ENCODE results near the gene UBE2Q2.
"Not testable (repeated sequence)": the region's sequence is repeated elsewhere in the genome, so short reads cannot be mapped to it uniquely, and the experiment has no call there.

Gene UBE2Q2

GRCh38 chr15:75867449-75867848 is 24.2 kb downstream of the UBE2Q2 start:
- no peak for DNase-seq

GRCh38 chr15:75868019-75868418 is 24.8 kb downstream of the UBE2Q2 start:
- DNase-seq = no peak

DNA sequence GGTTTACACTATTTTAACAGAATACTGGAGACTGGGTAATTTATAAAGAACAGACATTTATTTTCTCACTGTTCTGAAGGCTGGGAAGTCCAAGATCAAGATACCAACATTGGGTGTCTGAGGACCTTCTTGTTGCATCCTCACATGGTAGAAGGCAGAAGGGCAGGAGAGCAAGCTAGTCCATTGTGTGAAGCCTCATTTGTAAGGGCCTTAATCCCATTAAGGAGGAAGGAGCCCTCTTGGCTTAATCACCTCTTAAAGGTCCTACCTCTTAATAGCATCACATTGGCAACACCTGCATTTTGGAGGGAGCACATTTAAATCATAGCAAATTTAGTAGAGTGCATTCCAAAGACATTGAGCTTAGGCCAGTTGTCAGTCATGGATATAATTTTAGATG is 26.2 kb downstream of the UBE2Q2 start:
- no peak for DNase-seq

DNA sequence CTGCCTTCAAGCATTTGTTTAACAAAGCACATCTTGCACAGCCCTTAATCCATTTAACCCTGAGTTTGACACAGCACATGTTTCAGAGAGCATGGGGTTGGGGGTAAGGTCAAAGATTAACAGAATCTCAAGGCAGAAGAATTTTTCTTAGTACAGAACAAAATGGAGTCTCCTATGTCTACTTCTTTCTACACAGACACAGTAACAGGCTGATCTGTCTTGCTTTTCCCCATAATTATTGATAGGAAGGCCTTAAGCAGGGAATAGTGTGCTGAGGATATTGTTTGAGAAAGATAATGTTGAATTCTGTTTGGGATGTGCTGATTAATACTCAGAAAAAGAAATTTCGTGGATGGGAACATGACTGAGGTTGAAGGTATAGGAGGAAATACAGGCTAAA is 28.3 kb downstream of the UBE2Q2 start:
- not testable (repeated sequence) for DNase-seq

GRCh38 chr15:75872403-75872990 is 29.2 kb downstream of the UBE2Q2 start:
- DNase-seq = no peak

GRCh38 chr15:75884041-75884440 is 40.8 kb downstream of the UBE2Q2 start:
- no peak for DNase-seq

DNA sequence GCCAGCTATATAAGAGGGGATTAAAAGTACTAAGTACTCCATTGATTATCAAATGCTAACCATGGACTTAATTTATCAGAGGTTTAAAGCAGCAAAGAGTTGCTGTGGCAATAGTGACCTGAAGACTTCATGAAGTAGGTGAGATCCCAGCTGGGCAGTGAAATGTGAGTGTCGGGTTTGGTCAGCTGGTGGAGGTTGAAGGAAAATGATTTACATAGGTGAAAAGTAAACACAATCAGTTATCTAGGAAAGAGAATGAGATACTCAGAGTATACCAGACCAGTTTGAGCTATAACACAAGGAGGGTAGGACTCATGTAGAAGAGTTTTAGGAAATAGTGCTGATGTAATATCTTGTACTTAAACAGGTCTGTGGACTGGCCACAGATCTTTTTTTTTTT is 43.9 kb downstream of the UBE2Q2 start:
- no peak for DNase-seq

GRCh38 chr15:75891895-75892294 is 48.6 kb downstream of the UBE2Q2 start:
- DNase-seq = no peak

- DNase-seq = no peak
These were observed 52.5 kb downstream of the UBE2Q2 start for GRCh38 chr15:75895731-75896130.

DNA sequence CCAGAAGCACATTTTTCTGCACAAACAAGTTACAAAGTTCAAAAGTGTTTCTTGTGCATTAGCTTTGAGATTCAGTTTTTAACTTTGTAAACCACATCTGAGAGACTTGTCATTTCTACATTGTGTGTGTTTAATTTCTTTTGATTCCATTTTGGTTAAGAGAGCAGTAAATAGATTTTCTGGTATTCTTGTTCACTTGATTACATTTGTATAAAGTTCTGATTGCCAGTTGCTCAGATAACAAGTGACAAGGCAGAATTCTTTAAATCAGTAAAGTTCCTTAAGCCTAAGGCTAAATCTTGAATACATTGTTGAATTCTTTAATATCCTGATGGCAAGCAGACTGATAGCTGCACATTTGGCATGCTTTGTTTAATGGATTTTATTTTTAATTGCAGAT is 57.3 kb downstream of the UBE2Q2 start:
- DNase-seq = no peak

DNA sequence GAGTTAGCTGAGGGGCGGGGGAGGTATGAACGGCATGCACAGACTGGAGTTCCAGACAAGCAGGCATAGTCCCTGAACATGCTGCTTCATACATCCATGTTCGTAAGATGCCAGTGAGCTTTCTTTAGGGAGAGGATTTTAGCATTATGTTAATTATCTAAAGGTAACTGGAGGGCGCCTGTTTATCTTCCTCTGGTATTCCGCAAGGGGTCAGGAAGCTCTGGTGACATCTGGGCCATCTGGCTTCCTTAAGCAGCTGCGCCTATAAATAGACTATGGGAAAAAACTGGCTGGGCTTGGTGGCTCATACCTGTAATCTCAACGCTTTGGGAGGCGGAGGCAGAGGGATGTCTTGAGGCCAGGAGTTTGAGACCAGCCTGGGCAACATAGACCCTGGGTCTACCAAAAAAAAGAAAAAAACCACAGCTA is 58.9 kb downstream of the UBE2Q2 start:
- no peak for DNase-seq

DNA sequence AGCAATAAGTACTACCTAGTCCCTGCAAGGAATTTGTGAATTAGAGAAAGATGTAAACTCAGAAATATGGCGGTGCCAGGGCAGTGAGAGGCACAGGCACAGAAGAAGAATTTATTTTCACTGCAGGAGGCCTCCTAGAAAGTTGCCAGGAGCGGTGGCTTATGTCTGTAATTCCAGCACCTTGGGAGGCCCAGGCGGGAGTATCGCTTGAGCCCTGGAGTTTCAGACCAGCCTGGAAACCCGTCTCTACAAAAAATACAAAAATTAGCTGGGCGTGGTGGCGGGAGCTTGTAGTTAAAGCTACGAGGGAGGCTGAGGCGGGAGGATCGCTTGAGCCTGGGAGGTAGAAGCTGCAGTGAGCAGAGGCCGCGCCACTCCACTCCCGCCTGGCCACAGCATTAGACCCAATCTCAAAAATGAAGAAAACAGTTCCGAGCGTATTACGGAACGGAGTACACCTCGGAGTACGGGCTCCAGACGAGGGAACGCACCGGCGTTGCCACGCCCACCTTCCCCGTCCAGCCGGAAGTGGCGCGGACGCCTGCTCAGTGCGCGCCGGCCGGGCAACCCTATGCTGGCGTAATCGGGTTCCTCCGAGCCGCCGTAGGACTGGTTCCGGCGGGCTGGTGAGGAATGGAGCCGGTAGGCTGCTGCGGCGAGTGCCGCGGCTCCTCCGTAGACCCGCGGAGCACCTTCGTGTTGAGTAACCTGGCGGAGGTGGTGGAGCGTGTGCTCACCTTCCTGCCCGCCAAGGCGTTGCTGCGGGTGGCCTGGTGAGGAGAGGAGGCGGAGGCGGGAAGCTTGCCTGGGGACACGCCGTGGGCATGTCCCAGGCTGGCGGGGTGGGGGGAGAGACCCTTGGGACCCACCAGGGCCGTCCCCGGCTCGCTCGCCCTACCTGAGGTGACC is 60.3 kb downstream of the UBE2Q2 start, which contains the start of gene FBXO22:
TSS of gene FBXO22 (plus strand) at position 548 of the 909 bp plus-strand sequence. CDS start at position 634, 86 bp downstream.
- DNase-seq = peak; percentile 94

DNA sequence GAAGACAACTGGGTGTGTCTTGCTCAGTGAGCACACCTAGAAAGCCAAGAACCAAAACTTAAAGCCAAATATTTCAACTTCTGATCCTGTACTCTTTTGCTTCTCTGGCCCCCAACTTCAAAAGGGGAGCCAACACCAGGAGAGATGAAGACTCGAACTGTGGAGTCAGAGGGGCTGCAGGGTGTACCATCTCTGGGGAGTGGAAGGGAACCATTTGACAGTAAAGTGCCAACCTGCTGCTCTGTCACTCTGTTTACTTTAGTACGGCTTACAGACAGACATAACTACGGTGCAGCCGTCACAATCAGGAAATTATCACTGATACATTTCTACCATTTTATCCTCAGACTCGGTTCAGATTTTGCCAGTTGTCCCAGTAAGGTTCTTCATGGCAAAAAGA is 62.0 kb downstream of the UBE2Q2 start:
- DNase-seq = no peak

GRCh38 chr15:75910355-75910754 is 67.1 kb downstream of the UBE2Q2 start:
- not testable (repeated sequence) for DNase-seq

GRCh38 chr15:75916978-75917377 is 73.7 kb downstream of the UBE2Q2 start:
- DNase-seq = no peak

GRCh38 chr15:75918135-75918534 is 74.9 kb downstream of the UBE2Q2 start:
- DNase-seq = no peak

DNA sequence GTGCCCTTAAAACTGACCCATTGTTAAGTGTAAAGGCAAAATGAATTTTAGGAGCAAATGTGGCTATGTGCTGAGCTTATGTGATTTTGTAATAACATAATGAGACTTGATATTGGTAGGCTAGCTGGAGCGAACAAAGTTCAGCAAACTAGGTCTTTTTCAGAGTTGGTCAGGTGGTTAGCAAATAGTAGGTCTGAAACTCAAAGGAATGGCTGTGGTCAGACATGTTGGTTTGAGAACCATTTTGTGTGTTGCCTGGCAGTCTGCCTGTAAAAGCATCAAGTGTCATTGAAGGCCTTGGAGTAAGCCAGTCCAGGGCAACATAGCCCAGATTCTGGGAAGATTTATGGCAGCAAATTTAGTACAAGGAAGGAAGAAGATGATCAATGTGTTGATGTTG is 76.8 kb downstream of the UBE2Q2 start:
- DNase-seq = no peak

GRCh38 chr15:75921732-75922703 is 78.8 kb downstream of the UBE2Q2 start:
- no peak for DNase-seq

DNA sequence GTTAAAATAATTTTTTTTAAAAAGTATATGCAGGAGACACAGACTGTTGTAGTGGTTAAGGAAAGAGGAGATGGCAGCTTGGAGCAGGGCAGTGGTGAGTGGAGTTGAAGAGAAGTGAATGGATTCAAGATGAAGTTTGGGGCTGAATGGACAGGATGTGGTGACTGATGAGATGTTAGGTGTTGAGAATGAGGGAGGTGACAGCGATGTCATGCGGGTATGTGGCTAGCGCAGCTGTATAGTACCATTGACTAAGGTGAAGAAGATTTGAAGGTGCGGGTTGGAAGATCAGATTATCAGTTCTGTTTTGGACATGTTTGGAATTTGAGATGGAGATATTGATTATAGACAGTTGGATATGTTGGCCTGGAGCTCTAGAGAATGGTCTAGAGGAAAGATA is 80.5 kb downstream of the UBE2Q2 start:
- no peak for DNase-seq

DNA sequence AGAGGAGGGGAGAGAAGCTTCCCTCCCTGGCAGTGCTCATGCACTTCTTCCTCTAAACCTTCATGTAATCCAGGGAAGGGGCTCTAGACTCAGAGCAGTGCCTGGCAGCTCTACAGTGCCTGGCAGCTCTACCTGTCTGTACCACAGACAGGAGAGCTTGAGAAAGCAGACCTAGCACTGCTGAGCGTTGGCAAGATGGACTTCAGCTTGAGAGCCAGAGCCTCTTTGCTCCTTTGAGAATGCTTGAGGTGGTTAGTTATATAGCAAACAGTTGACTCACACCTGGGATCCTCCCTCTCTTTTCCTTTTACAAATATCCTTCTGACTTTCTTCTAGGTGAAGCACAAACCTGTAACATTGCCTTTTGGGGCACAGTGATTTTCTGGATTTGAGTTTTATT is 81.3 kb downstream of the UBE2Q2 start:
- DNase-seq = no peak

DNA sequence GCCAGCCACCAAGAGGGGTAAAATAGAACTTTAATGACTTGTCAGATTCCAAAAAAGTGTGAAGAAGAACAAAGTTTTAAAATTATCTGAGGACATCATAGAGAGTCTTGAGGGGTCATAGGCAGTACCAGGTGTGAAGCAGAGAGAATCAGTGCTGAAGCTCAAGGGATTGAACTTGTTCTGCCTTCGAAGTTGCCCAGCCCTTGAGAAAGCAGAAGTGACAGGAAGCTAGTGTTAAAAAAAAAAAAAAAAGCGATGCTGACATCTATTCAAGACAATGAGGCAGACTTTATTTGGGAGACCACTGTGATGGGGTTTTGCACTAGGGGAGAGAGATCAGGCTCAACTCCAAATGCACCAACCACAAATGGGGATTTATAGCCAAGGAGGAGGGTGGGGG is 82.2 kb downstream of the UBE2Q2 start:
- DNase-seq = no peak

DNA sequence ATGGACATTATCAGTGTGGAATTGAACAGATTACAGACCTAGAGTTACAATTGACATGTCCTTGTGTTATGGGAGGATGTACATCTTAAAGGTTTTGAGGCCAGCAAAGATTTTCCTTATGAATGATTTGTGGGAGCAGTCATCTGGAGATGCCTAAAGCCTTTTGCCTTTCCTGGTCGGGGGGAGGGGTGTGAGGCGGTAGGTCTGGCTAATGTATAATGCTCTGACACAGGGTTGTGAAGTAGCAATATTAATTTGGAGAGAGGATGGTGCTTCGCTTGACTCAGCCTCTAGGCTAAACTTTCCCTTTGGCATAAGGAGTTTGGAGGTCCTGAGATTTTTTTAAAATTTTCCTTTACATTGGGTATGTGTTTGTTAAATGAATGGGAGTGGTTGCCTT is 83.7 kb downstream of the UBE2Q2 start:
- DNase-seq = no peak

DNA sequence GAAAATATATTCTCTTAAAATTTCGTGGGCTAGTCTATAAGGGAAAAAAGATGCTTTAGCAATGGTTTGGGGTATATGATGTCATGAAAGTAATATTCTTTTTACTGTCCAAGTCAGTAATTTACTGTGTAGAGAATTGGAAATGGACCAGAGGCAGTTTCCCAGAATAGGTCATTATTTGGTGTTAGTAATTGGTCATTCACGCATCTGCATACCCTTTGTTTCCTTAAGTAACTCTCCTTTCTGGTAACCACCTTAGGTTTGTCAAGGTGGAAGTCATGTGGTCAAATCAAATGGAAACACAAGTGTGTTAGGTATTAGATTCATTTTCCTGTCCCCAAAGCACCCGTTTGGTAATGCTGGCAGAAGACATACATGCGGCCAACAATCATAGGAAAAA is 84.4 kb downstream of the UBE2Q2 start:
- no peak for DNase-seq
